HepG2 (cell line): Measurements from ENCODE around the gene DCDC2. TPM values are rescaled to one million over a fixed set of nuclear protein-coding genes. Genes with fewer than 3 reads are reported as not detected.
"Not testable (repeated sequence)": the region's sequence is repeated elsewhere in the genome, so short reads cannot be mapped to it uniquely, and the experiment has no call there.

Experiments
- ARID2 ChIP-seq: sonication (generic); formaldehyde crosslinking; IDR thresholded peaks from 2 replicates; pipeline ENCODE4 v1.8.1; 2022; ENCODE audit warnings: mild to moderate bottlenecking, missing genetic modification reagents, borderline replicate concordance
- BCL6 ChIP-seq: IDR thresholded peaks from 2 replicates; pipeline ENCODE4 v1.6.1; 2016; ENCODE audit warnings: missing genetic modification reagents, missing compliant biosample characterization
- BRD4 ChIP-seq: sonication (generic); formaldehyde crosslinking; IDR thresholded peaks from 2 replicates; pipeline ENCODE4 v1.4.0; 2020; ENCODE audit warnings: missing genetic modification reagents
- CREB1 ChIP-seq, 2 experiments: fragments of 450-650 bp in 1 of 2; IDR thresholded peaks; 2 replicates each; pipeline ENCODE4 v1.6.1; 2016 to 2017; ENCODE audit warnings: control low read depth in 1 of 2, mild to moderate bottlenecking in 1 of 2, missing compliant biosample characterization in 1 of 2, missing genetic modification characterization in 1 of 2
- ELF3 ChIP-seq: IDR thresholded peaks from 2 replicates; pipeline ENCODE4 v1.6.1; 2016; ENCODE audit warnings: missing genetic modification reagents, missing compliant biosample characterization
- MED1 ChIP-seq: sonication (generic); formaldehyde crosslinking; IDR thresholded peaks from 2 replicates; pipeline ENCODE4 v1.4.0; 2020; ENCODE audit warnings: missing genetic modification reagents
- NFKB2 ChIP-seq: sonication (generic); formaldehyde crosslinking; IDR thresholded peaks from 2 replicates; pipeline ENCODE4 v1.4.0; 2020; ENCODE audit warnings: missing genetic modification reagents, borderline replicate concordance
- RXRA ChIP-seq: sonication (generic); formaldehyde crosslinking; IDR thresholded peaks from 2 replicates; pipeline ENCODE4 v1.5.1; 2020; ENCODE audit warnings: missing genetic modification reagents
- SALL1 ChIP-seq: sonication (generic); formaldehyde crosslinking; IDR thresholded peaks from 2 replicates; pipeline ENCODE4 v1.8.0; 2022; ENCODE audit warnings: mild to moderate bottlenecking, missing genetic modification reagents
- ZBTB7B ChIP-seq: sonication (generic); formaldehyde crosslinking; IDR thresholded peaks from 2 replicates; pipeline ENCODE4 v1.4.0; 2020; ENCODE audit warnings: missing genetic modification reagents
- ZFAT ChIP-seq: sonication (generic); formaldehyde crosslinking; conservative IDR thresholded peaks from 2 replicates; pipeline ENCODE4 v1.8.1; 2023; ENCODE audit warnings: missing genetic modification reagents, inconsistent platforms
- ZNF264 ChIP-seq: sonication (generic); formaldehyde crosslinking; IDR thresholded peaks from 2 replicates; pipeline ENCODE4 v1.4.0; 2020; ENCODE audit warnings: missing genetic modification reagents
- ZNF430 ChIP-seq: sonication (generic); formaldehyde crosslinking; IDR thresholded peaks from 2 replicates; pipeline ENCODE4 v1.9.0; 2021; ENCODE audit warnings: mild to moderate bottlenecking, missing genetic modification reagents
- ZNF501 ChIP-seq: sonication (generic); formaldehyde crosslinking; IDR thresholded peaks from 2 replicates; pipeline ENCODE4 v1.5.1; 2020; ENCODE audit warnings: mild to moderate bottlenecking, moderate library complexity, missing genetic modification reagents
- ZNF644 ChIP-seq: IDR thresholded peaks from 2 replicates; pipeline ENCODE4 v1.6.1; 2016; ENCODE audit warnings: low read depth
- polyA plus RNA-seq, 8 experiments: library from polyadenylated mRNA; depleted of rRNA in 3 of 8; stranded (reverse) in 7 of 8; unstranded in 1 of 8; fragments of >200 nt; fragmentation: Illumina TruSeq in 4 of 8; extraction: Trizol in 4 of 8; gene quantifications; 2 replicates each; pipeline versions ENCODE4 v1.2.1 to v1.2.3, GENCODE V29; 2011 to 2016; ENCODE audit warnings: low read depth in 4 of 8, missing spikeins in 1 of 8, mixed read lengths in 1 of 8; ENCODE audit not compliant: insufficient read depth in 1 of 8
- total RNA-seq, 5 experiments: library from RNA; depleted of rRNA; stranded (reverse); fragments of >200 nt; fragmentation: Illumina TruSeq; extraction: Trizol; gene quantifications; 2 replicates each; pipeline ENCODE4 v1.2.3, GENCODE V29; 2016; ENCODE audit warnings: low read depth in 1 of 5
- TF ChIP-seq, protein P1 (sequence below), 2 experiments: sonication (generic) in 1 of 2; formaldehyde crosslinking in 1 of 2; IDR thresholded peaks; 2 replicates each; pipeline versions ENCODE4 v1.4.0 to v1.6.1; 2018 to 2020; ENCODE audit warnings: missing genetic modification reagents in 2 of 2, borderline replicate concordance in 1 of 2, low read depth in 1 of 2, mild to moderate bottlenecking in 1 of 2, missing biosample characterization in 1 of 2
- TF ChIP-seq, protein P2 (sequence below): IDR thresholded peaks from 2 replicates; pipeline ENCODE4 v1.6.1; 2016; ENCODE audit warnings: missing genetic modification reagents, missing compliant biosample characterization
- TF ChIP-seq, protein P3 (sequence below): sonication (generic); formaldehyde crosslinking; conservative IDR thresholded peaks from 2 replicates; pipeline ENCODE4 v1.4.0; 2020; ENCODE audit warnings: mild to moderate bottlenecking, missing genetic modification reagents, moderate library complexity
- TF ChIP-seq, protein P4 (sequence below): sonication (generic); formaldehyde crosslinking; IDR thresholded peaks from 2 replicates; pipeline ENCODE4 v1.5.0; 2020; ENCODE audit warnings: missing genetic modification reagents

DCDC2 gene
- total and polyA plus RNA-seq, 2 of the 13 experiments (the other 11 are each of a cell fraction or from before 2014, with no cell fraction given): 9.0 to 36.2 TPM

DNA sequence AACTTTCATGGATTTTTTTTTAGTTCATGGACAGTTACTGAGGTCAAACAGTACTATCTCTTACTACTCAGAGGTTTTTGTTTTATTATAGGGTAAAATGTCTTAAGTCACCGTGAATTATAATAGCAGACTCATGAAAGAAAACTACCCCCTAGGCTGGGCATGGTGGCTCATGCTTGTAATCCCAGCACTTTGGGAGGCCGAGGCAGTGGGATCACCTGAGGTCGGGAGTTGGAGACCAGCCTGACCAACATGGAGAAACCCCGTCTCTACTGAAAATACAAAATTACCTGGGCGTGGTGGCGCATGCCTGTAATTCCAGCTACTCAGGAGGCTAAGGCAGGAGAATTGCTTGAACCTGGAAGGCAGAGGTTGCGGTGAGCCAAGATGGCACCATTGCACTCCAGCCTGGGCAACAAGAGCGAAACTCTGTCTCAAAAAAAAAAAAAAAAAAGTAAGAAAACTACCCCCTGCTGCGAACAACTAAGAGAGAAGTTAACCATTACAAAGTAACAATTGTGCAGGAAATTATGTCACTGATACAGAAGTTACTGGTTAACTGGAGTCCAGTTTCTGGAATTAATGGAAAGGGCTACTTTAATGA, 25.1 kb upstream of the DCDC2 start (continued):
- TF ChIP-seq, protein P1, sequence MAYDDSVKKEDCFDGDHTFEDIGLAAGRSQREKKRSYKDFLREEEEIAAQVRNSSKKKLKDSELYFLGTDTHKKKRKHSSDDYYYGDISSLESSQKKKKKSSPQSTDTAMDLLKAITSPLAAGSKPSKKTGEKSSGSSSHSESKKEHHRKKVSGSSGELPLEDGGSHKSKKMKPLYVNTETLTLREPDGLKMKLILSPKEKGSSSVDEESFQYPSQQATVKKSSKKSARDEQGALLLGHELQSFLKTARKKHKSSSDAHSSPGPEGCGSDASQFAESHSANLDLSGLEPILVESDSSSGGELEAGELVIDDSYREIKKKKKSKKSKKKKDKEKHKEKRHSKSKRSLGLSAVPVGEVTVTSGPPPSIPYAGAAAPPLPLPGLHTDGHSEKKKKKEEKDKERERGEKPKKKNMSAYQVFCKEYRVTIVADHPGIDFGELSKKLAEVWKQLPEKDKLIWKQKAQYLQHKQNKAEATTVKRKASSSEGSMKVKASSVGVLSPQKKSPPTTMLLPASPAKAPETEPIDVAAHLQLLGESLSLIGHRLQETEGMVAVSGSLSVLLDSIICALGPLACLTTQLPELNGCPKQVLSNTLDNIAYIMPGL (CRISPR knock-in tag; IDR thresholded peaks at IDR 0.05; ENCODE audit: borderline replicate concordance in 1 of 2, low read depth in 1 of 2): peak in 1 of 2 experiments; percentile 42; a peak in 1 of 4 replicates
- not testable (repeated sequence) for TF ChIP-seq CREB1 (IDR thresholded peaks at IDR 0.05)
- peak; percentile 75 for TF ChIP-seq CREB1 (CRISPR knock-in tag; IDR thresholded peaks at IDR 0.05)
- peak; percentile 66 for TF ChIP-seq SALL1 (CRISPR knock-in tag)
- peak; percentile 87 for TF ChIP-seq BRD4
- TF ChIP-seq ARID2 (CRISPR knock-in tag): 0 out of 2 replicates have a peak, but pooled peaks have one; percentile 6
- peak; percentile 46; the same call in 1 of the 2 replicates for TF ChIP-seq NFKB2
- TF ChIP-seq, protein P2, sequence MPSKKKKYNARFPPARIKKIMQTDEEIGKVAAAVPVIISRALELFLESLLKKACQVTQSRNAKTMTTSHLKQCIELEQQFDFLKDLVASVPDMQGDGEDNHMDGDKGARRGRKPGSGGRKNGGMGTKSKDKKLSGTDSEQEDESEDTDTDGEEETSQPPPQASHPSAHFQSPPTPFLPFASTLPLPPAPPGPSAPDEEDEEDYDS (CRISPR knock-in tag): 0 out of 2 replicates have a peak, but pooled peaks have one; percentile 24
- 0 out of 2 replicates have a peak, but pooled peaks have one; percentile 55 for TF ChIP-seq ZNF501
- peak; percentile 94 for TF ChIP-seq ZNF644 (CRISPR knock-in tag)
- TF ChIP-seq ZNF264: peak; percentile 71; the same call in 1 of the 2 replicates
- TF ChIP-seq ZBTB7B (CRISPR knock-in tag): 0 out of 2 replicates have a peak, but pooled peaks have one; percentile 18
- 0 out of 2 replicates have a peak, but pooled peaks have one; percentile 54 for TF ChIP-seq ZNF430 (CRISPR knock-in tag)
- 0 out of 2 replicates have a peak, but pooled peaks have one; percentile 34 for TF ChIP-seq ZFAT (CRISPR knock-in tag)
- TF ChIP-seq, protein P3, sequence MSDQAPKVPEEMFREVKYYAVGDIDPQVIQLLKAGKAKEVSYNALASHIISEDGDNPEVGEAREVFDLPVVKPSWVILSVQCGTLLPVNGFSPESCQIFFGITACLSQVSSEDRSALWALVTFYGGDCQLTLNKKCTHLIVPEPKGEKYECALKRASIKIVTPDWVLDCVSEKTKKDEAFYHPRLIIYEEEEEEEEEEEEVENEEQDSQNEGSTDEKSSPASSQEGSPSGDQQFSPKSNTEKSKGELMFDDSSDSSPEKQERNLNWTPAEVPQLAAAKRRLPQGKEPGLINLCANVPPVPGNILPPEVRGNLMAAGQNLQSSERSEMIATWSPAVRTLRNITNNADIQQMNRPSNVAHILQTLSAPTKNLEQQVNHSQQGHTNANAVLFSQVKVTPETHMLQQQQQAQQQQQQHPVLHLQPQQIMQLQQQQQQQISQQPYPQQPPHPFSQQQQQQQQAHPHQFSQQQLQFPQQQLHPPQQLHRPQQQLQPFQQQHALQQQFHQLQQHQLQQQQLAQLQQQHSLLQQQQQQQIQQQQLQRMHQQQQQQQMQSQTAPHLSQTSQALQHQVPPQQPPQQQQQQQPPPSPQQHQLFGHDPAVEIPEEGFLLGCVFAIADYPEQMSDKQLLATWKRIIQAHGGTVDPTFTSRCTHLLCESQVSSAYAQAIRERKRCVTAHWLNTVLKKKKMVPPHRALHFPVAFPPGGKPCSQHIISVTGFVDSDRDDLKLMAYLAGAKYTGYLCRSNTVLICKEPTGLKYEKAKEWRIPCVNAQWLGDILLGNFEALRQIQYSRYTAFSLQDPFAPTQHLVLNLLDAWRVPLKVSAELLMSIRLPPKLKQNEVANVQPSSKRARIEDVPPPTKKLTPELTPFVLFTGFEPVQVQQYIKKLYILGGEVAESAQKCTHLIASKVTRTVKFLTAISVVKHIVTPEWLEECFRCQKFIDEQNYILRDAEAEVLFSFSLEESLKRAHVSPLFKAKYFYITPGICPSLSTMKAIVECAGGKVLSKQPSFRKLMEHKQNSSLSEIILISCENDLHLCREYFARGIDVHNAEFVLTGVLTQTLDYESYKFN: peak; percentile 81
- peak; percentile 75 for TF ChIP-seq RXRA
- TF ChIP-seq ELF3: peak; percentile 45; the same call in 1 of the 2 replicates
- TF ChIP-seq, protein P4, sequence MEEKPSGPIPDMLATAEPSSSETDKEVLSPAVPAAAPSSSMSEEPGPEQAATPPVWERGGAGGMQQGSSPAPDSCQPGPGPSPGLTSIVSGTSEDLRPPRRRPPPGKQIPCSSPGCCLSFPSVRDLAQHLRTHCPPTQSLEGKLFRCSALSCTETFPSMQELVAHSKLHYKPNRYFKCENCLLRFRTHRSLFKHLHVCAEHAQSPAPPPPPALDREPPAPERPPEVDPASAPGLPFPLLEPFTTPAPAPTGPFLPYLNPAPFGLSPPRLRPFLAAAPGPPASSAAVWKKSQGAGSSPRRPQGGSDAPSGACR (CRISPR knock-in tag): peak; percentile 54; the same call in 1 of the 2 replicates
- TF ChIP-seq MED1 (CRISPR knock-in tag): peak; percentile 67
- TF ChIP-seq BCL6: peak; percentile 44; the same call in 1 of the 2 replicates
